Measurements from ENCODE around the gene JAG1.

Gene JAG1

DNA sequence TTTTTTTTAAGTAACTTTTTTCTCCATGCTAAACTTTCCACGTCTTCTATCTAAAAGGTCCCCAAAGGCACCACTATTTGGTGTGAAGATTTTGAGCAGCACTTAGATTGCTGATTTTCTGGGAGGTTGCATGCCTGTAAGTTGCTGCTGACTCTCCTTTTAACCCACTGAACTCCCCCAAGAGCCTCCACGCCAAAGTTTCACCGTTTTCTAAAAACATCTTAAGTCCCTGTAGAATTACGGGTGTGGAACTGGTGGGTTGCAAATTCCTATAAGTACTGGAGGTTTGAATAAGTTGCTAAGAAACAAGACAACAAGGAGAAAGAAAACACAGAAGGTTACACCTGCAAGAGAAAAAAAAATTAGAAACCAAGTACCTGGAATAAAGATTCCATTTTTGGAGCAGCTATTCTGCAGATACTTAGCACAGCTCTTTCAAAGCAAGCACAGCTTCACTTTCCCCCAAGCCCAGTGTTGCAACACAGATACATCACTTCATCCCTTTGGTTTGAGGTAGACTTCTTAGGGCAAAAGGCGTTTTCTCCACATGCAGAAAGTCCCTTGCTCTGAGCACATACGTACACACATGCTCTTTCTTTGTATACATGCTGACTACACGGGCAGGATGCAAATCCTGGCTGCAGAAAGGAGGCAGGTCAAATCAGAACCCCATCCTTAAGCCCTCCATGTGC lies 5.0 kb downstream of the JAG1 start:
- TF ChIP-seq, protein P1, sequence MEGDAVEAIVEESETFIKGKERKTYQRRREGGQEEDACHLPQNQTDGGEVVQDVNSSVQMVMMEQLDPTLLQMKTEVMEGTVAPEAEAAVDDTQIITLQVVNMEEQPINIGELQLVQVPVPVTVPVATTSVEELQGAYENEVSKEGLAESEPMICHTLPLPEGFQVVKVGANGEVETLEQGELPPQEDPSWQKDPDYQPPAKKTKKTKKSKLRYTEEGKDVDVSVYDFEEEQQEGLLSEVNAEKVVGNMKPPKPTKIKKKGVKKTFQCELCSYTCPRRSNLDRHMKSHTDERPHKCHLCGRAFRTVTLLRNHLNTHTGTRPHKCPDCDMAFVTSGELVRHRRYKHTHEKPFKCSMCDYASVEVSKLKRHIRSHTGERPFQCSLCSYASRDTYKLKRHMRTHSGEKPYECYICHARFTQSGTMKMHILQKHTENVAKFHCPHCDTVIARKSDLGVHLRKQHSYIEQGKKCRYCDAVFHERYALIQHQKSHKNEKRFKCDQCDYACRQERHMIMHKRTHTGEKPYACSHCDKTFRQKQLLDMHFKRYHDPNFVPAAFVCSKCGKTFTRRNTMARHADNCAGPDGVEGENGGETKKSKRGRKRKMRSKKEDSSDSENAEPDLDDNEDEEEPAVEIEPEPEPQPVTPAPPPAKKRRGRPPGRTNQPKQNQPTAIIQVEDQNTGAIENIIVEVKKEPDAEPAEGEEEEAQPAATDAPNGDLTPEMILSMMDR (conservative IDR thresholded peaks at IDR 0.05; ENCODE audit: low read length), result no peak
- H3K4me3 ChIP-seq (ENCODE audit: low read length), result no peak overlapping the region
- DNase-seq (ENCODE audit: low read depth), result no peak

DNA sequence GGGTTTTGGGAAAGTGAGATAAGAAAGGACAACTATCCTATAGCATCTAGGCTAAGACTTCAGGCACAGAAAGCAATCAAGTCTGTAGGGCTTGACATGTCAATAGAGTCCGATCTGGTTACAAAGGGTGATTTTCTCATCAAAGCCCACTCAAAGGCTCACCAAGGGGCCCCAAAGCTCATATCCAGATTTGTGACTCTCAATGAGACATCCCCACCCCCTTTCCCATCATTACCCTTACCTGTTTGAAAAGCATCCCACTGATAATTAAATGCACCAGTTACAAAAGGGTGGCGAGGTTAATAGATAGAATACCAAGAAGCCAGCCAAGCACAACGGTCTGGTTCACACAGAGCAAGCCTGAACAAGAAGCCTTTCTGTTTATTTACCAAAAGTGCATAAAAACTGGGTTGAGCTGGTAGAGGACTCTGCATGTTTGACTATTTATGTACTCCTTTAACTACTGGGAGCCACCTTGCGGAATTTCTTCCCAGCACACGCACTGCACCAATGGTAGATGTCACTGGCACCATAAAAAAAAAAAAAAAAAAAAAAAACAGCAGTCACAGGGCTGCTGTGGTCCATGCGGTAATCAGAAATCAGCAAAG lies 6.1 kb downstream of the JAG1 start:
- no peak overlapping the region for H3K4me3 ChIP-seq (ENCODE audit: low read length)
- no peak for DNase-seq (ENCODE audit: low read depth)
- TF ChIP-seq, protein P1 (conservative IDR thresholded peaks at IDR 0.05; ENCODE audit: low read length), result no peak

DNA sequence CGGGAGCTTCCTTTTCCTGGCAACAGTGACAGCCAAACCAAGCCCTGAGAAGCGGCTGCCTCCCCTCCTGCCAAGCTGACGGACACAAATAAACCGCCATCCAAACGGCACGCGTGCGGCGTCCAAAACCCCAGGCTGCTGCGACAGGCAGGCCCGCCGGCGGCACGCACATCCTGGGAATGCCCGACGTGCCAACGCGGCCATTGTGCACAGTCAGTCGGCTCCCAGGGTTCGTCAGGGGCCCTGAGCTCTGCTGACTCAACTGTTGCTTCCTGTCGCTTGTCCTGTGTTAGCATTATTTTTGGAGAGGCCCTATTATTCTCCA lies 6.8 kb downstream of the JAG1 start:
- DNase-seq (ENCODE audit: low read depth), result no peak
- TF ChIP-seq, protein P1 (conservative IDR thresholded peaks at IDR 0.05; ENCODE audit: low read length), result no peak
- H3K4me3 ChIP-seq (ENCODE audit: low read length), result no peak overlapping the region

DNA sequence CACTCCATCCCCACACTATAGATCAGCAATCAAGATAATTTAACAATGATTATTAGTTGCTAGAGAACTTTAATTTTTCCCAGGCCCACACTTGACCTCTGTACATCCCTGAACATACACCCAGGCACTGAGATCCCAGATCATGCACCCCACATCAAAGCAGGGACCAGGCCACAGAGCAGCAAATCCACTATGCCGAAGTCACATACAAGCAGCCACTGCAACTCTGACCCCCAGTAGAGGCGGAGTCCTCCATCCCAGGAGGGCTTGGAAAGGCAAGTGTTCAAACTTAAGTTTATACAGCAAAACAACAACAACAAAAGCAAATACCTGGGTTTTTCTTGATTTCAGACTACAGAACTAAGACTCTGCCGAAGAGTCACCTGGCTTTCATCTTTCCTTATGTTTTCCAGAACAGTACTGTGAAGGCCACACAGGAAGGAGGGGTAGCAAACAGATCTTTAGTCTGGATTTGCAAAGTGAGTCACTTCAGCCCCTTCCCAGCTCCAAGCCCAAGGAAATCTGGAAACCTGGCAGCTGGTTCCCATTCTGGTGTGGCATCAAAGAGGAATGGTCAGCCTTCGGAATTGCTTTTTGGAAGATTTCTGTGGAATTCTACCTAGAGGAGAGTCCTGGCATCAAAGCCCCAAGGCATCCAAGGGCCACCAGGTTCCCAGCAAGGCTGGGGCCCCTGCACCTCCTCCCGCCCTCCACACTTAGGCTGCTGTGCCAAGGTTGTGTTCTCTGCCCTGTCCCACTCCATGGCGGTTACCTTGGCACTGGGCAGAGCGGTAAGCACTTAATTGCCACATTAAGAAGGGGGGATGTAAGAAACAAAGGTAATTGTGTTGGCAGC lies 7.3 kb downstream of the JAG1 start:
- TF ChIP-seq, protein P1 (conservative IDR thresholded peaks at IDR 0.05; ENCODE audit: low read length), result no peak
- no peak for DNase-seq (ENCODE audit: low read depth)
- no peak overlapping the region for H3K4me3 ChIP-seq (ENCODE audit: low read length)

DNA sequence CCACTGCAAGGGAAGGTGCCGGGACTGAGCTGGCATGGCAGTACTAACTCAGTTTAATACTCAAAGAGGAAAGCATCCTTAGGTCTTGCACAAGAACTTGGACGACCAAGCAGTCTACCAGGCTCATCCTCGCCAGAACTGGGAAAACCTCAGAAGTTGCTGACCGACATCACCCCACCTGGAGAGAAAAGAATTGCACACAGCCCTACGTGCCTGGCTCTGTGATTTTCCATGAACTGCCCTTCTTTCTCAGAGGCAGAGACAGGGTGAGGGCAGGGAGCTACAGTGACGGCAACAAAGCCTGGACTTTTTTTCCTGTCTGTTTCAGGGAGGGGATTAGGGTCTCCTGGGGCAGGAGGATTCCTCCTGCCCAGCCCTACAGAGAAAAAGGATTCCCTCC lies 8.0 kb downstream of the JAG1 start:
- no peak overlapping the region for H3K4me3 ChIP-seq (ENCODE audit: low read length)
- TF ChIP-seq, protein P1 (conservative IDR thresholded peaks at IDR 0.05; ENCODE audit: low read length), result no peak
- DNase-seq (ENCODE audit: low read depth), result peak; percentile 17

DNA sequence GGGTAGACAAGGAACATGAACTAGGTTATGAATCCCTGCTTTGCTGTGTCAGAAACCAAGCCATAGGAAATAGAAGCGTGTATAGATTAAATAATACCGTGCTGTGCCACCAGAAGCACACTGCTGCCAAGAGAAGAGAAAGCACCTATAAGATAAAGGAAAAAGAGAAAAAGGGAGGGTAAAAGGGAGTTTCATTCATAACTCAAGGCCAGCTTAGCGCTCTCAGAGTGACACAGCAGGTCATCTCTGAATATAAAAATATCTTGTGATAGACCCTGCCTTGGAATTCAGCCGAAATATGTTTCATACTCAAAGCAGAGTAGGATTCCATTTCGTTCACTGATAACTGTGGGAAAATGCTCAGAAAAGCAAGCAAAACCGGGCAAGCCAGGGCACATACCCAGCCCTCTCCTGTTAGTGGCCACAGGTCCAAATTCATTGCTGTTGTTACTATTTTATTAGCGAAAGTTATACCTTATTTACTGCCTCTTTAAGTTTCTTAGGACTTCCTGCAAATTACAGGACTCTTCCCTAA lies 8.7 kb downstream of the JAG1 start:
- TF ChIP-seq, protein P1 (conservative IDR thresholded peaks at IDR 0.05; ENCODE audit: low read length), result no peak
- DNase-seq (ENCODE audit: low read depth), result no peak
- no peak overlapping the region for H3K4me3 ChIP-seq (ENCODE audit: low read length)
